NOMO-1 treated with DMSO at 0.1 percent for 48 hours (cell line): Measurements from ENCODE around the gene ANKRD42.

Experiments
- DNase-seq: peaks from one replicate; lab custom pipeline; 2025; ENCODE audit not compliant: unreplicated experiment; lab: John Stamatoyannopoulos, UW

ANKRD42 gene

DNA sequence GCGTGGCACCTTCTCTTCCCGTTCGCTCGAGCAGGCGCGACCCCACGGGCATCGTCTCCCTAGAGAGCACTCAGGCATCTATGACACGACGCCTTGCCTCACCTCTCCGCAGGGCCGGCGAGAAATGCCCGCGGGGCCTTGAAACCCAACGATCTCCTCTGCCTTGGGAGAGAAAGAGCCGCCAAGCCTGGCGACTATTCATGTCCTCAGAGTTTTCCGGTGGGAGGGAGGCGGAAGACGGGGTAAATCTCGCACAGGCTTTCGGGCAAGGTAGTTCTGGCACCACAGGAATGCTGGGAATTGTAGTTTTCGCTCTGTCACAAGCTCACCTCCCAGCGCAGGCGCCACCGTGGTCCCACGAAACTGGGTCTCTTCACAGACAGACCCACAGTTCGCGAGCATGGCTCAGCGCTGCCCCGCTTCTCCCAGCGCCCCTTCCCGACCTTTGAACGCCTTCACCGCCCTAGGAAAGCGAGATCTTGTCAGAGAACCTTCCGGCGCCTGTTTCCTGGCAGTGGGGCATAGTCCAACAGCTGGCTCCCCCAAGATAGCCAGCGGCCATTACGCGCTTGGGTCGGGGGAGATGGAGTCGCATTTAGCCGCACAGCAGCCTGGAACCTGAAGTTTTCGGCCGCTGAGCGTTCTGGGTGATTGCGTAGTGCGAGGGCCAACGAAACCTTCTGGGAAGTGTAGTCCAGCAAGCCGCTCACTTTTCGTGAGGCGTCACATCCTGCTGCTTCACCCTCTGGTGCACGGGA lies 92.4 kb downstream of the ANKRD42 start, which contains the start of gene CCDC90B:
TSS of gene CCDC90B (minus strand) at position 597 of the 758 bp plus-strand sequence. CDS start at position 202, 395 bp downstream.
- DNase-seq: peak; percentile 96

DNA sequence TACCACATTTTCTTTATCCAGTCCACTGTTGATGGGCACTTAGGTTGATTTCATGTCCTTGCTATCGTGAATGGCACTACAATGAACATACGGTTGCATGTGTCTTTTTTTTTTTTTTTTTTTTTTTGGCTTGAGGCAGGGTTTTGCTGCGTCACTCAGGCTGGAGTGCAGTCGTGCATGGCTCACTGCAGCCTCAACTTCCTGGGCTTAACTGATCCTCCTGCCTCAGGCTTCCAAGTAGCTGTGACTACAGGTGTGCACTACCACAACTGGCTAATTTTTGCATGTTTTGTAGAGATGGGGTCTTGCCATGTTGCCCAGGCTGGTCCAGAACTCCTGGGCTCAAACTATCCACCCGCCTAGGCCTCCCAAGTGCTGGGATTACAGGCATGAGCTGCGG lies 94.1 kb downstream of the ANKRD42 start:
- DNase-seq: no peak

DNA sequence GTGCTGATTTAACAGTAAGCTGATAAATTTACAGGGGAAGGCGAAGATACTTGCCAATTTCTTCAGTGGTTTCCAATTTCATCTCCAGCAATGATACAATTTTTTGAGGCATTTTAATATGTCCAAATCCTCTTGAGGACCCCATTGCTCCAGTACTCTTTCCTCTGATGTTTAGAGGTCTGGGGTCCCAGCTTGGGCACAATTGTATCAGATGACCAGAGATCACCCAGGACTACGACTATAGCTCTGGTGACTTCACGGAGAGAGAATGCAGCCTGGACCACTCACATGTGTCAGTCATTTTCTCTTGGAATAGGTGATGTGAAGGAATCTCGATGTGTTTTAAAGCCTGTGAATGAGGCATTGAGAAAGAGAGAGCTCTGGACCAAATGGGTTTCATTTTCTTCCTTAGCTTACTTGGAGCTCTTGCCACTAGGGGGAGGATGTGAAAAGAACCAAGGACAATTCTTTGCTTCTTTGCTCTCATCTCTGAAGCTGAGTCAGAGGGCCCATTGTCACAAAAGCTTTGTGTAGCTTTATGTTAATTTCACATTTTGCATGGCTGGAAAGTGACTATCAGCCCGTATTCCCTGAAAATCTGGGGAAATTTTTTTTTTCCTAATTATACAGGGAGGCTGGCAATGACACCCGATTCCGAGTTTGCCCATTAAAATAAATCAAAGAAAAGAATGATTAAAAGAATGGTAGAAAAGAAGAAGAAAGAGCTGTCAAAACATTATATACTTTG lies 99.4 kb downstream of the ANKRD42 start:
- peak; percentile 44 for DNase-seq

DNA sequence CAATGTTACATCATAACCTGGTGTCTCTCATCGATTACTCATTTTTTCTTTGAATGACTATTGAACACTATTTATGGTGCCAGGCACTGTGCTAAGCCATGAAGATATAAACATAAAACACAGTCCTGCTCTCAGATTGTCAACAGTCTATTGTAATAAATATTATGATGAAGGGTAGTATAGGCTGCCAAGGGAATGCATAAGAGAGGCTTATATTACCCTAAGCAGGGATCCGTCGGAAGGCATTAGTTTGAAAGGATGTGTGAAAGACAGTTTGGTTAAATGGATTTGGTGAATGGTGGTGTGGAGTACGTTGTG lies 99.9 kb downstream of the ANKRD42 start:
- no peak for DNase-seq

DNA sequence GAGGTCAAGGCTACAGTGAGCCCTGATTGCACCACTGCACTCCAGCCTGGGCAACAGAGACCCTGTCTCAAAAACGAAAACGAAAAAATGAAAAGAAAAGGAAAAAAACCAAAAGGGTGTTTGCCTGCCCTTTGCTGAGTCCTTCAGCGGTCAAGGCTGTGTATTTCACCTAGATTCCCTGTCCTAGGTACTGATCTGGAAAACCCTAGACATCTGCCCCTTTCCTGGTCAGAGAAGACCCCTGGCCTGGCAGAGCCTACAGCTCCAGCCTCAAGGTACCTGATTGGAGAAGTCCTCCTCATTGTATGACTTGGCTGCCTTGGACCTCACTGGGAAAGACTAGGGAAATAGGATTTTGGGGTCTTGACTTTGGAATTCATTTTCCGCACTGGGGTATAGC lies 100.7 kb downstream of the ANKRD42 start:
- DNase-seq: no peak
